Muscle of arm (tissue), 12 donors: ENCODE data around the gene RNASE9. TPM values are rescaled to one million over a fixed set of nuclear protein-coding genes. Genes with fewer than 3 reads are reported as not detected.
"Not testable (repeated sequence)": the region's sequence is repeated elsewhere in the genome, so short reads cannot be mapped to it uniquely, and the experiment has no call there.

Experiments
- DNase-seq: peaks from one replicate; pipeline ENCODE4 v3.0.0-alpha.2; 2013
- polyA plus RNA-seq, 12 donors: library from polyadenylated mRNA; unstranded; fragments of 120-200 nt; gene quantifications; one replicate each; pipeline ENCODE4 v1.2.1, GENCODE V29; 2013; ENCODE audit not compliant: insufficient read length in 12 of 12

Gene RNASE9
- polyA plus RNA-seq, 12 donors, result not detected

DNA sequence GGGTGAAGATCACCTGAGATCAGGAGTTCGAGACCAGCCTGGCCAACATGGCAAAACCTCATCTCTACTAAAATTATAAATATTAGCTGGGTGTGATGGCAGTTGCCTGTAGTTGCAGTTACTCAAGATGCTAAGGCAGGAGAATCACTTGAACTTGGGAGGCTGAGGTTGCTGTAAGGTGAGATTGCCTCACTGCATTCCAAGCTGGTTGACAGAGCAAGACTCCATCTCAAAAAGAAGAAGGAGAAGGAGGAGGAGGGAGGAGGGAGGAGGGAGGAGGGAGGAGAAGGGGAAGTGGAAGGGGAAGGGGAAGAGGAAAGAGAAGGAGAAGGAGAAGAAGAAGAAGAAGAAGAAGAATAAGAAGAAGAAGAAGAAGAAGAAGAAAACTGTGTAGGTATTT is 38.5 kb downstream of the RNASE9 start:
- DNase-seq, result no peak

DNA sequence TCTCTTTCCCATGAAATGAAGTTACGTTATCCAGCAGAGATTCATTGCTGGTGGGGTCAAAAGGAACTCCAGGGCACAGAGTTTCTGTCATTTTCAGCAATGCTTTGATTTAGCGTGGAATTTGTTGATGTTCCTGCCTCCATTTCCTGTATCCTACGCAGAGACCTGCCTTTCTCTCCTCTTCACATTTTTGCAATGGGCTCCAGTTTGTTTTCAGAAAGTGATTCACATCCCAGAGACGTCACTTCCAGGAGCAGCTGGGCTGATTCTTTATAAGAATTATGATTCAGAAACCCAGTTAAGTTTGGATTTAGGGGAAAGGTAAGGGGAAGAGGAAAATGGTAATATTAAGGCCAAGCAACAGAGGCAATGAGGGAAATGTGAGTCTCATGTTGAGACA is 43.9 kb downstream of the RNASE9 start:
- no peak for DNase-seq

DNA sequence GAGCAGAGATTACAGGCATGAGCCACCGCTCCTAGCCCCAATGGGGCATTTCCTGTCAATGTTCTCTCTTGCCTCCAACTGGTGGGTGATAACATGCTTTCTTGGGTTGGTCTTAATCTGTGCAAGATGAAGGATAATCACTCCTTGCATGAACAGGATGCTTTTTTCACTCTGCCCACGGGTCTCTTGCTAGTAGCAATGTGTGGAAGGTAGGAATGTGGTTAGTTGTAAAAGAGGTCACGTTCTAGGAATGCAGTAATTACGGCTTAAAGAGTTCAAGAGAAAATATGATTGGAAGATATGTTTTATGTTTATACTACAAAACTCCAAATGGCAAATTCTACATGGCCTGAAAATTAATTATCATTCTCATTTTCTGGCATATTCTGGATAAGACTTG is 45.0 kb downstream of the RNASE9 start:
- DNase-seq, result no peak

DNA sequence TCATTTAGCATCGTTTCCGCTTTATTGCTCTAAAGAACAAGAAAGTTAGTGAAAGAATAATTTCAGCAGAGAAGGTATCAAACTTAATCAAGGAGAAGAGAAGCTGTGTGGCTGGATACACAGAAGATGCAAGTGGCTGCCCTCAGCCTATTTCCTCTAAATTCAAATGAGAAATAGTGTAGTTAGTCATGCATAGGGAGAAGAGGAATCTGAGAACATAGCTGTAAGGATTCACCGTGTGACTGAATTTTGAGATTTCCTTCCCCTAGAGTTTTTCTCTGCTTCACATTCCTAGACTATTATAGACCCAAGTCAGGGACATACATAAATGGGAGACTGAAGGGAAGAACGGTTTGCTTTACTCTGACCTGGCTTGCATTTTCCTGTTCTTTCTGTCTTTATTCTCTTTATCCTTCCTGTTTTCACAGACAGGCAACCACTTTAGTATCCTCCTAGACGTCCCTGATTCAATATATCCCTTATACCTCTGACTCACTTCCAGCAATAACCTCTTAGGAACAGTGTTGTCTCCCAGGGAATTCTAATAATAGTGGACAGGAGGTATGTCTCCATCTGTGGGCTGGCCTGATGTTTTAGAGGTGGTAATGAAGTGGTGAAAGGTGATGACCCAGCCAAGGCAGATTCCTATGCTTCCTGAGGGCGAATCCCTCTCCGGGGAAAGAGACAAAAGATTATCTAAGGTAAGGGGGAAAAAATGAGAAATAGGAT is 48.5 kb downstream of the RNASE9 start:
- DNase-seq, result no peak

DNA sequence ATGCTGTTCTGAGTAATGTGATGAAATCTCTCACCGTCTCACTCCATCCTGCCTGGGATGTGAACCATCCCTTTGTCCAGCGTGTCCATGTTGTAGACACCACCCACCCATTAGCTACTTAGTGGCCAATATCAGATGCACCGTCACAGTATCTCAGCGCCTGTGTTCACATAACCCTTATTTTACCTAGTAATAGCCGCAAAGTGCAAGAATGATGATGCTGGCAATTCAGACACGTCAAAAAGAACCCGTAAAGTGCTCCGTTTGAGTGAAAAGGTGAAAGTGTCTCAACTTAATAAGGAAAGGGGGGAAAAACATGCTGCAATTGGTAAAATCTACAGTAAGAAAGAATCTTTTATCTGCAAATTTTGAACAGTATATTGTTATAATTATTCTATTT is 52.5 kb downstream of the RNASE9 start:
- no peak for DNase-seq

DNA sequence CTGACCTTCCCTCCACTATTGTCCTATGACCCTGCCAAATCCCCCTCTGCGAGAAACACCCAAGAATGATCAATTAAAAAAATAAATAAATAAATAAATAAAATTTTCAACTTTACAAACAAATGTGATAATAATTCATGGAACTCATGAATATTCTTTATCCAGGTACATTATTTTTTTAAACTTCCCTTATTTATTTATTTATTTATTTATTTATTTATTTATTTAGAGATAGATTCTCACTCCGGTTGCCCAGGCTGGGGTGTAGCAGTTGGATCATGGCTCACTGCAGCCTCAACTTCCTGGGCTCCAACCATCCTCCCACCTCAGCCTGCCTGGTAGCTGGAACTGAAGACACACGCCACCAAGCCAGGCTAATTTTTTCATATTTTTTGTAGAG is 53.3 kb downstream of the RNASE9 start:
- not testable (repeated sequence) for DNase-seq

DNA sequence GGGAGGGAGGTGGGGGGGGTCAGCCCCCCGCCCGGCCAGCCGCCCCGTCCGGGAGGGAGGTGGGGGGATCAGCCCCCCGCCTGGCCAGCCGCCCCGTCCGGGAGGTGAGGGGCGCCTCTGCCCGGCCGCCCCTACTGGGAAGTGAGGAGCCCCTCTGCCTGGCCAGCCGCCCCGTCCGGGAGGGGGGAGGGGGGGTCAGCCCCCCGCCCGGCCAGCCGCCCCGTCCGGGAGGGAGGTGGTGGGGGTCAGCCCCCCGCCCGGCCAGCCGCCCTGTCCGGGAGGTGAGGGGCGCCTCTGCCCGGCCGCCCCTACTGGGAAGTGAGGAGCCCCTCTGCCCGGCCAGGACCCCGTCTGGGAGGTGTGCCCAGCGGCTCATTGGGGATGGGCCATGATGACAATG is 54.1 kb downstream of the RNASE9 start:
- DNase-seq, result not testable (repeated sequence)

DNA sequence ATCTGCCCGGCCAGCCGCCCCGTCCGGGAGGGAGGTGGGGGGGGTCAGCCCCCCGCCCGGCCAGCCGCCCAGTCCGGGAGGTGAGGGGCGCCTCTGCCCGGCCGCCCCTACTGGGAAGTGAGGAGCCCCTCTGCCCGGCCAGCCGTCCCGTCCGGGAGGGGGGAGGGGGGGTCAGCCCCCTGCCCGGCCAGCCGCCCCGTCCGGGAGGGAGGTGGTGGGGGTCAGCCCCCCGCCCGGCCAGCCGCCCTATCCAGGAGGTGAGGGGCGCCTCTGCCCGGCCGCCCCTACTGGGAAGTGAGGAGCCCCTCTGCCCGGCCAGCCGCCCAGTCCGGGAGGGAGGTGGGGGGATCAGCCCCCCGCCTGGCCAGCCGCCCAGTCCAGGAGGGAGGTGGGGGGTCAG is 54.6 kb downstream of the RNASE9 start:
- not testable (repeated sequence) for DNase-seq

Other genes with a start within 250 kb of the RNASE9 start
- gene CCNB1IP1, start 227.8 kb downstream of the RNASE9 start, polyA plus RNA-seq, result 10 to 100 TPM in 11 of 12 donors, not detected in 1; 29.4 to 82.6 (median 67.0) TPM
- 10 to 100 TPM in 11 of 12 donors, not detected in 1; 17.2 to 52.0 (median 34.6) TPM for gene PARP2, start 217.4 kb downstream of the RNASE9 start, polyA plus RNA-seq
- 10 to 100 TPM in 11 of 12 donors, not detected in 1; 12.3 to 23.8 (median 18.8) TPM for gene TEP1, start 147.5 kb downstream of the RNASE9 start, polyA plus RNA-seq
- 1 to 10 TPM in 8 of 12 donors, under 1 TPM in 3, not detected in 1; 0.67 to 3.1 (median 1.6) TPM for gene KLHL33, start 124.9 kb downstream of the RNASE9 start, polyA plus RNA-seq
- gene OSGEP, start 106.2 kb downstream of the RNASE9 start, polyA plus RNA-seq, result 10 to 100 TPM in 11 of 12 donors, not detected in 1; 21.1 to 55.6 (median 37.7) TPM
- 100 to 1,000 TPM in 11 of 12 donors, not detected in 1; 131 to 222 (median 161) TPM for gene APEX1, start 105.8 kb downstream of the RNASE9 start, polyA plus RNA-seq
- 10 to 100 TPM in 11 of 12 donors, not detected in 1; 16.8 to 33.2 (median 21.7) TPM for gene PIP4P1, start 99.6 kb downstream of the RNASE9 start, polyA plus RNA-seq
- gene PNP, start 91.6 kb downstream of the RNASE9 start, polyA plus RNA-seq, result 10 to 100 TPM in 8 of 12 donors, 1 to 10 TPM in 3, not detected in 1; 8.0 to 19.0 (median 10.9) TPM
- under 1 TPM in 3 of 12 donors, not detected in 9; 0.12 to 0.39 (median 0.30) TPM for gene RNASE10, start 55.5 kb downstream of the RNASE9 start, polyA plus RNA-seq
- not detected for gene RNASE11, start 27.0 kb upstream of the RNASE9 start, polyA plus RNA-seq
- not detected for gene RNASE12, start 30.3 kb upstream of the RNASE9 start, polyA plus RNA-seq
- not detected for gene OR6S1, start 80.6 kb upstream of the RNASE9 start, polyA plus RNA-seq
- 10 to 100 TPM in 1 of 12 donors, 1 to 10 TPM in 10, not detected in 1; 2.2 to 25.2 (median 4.1) TPM for gene RNASE4, start 123.5 kb upstream of the RNASE9 start, polyA plus RNA-seq
- gene ANG, start 127.7 kb upstream of the RNASE9 start, polyA plus RNA-seq, result 10 to 100 TPM in 1 of 12 donors, 1 to 10 TPM in 10, not detected in 1; 2.2 to 22.8 (median 2.9) TPM
- not detected for gene EDDM3A, start 184.8 kb upstream of the RNASE9 start, polyA plus RNA-seq
- not detected for gene EDDM3B, start 207.4 kb upstream of the RNASE9 start, polyA plus RNA-seq
- gene RNASE6, start 220.2 kb upstream of the RNASE9 start, polyA plus RNA-seq, result 10 to 100 TPM in 2 of 12 donors, 1 to 10 TPM in 9, not detected in 1; 3.9 to 18.6 (median 5.9) TPM
- 100 to 1,000 TPM in 11 of 12 donors, not detected in 1; 135 to 267 (median 179) TPM for gene RNASE1, start 241.8 kb upstream of the RNASE9 start, polyA plus RNA-seq